AG04449 (cell line): ENCODE data around the gene FLT3.

Experiments
- CTCF ChIA-PET: fragments of 350-600 bp; formaldehyde crosslinking; extraction: SDS; loops from one replicate; lab custom pipeline; 2021; ENCODE audit warnings: antibody characterized with exemption; lab: Yijun Ruan, JAX
- POLR2A ChIA-PET: fragments of 400-600, 350-600 bp; formaldehyde crosslinking; extraction: SDS; loops from one replicate; lab custom pipeline; 2020; ENCODE audit warnings: antibody characterized with exemption, inconsistent platforms; lab: Yijun Ruan, JAX
- DNase-seq: peaks from one replicate; pipeline ENCODE4 v3.0.0-alpha.2; 2010; ENCODE audit warnings: low read depth, low spot score
- H3K4me3 ChIP-seq: 2 replicates; pipeline ENCODE4 v1.5.1; 2011; ENCODE audit warnings: low read depth, mild to moderate bottlenecking, control low read depth, low read length
- CTCF ChIP-seq: IDR thresholded peaks from one replicate; pipeline ENCODE4 v1.5.1; 2011; ENCODE audit warnings: mild to moderate bottlenecking, moderate library complexity, low read length, control low read depth, inconsistent platforms; ENCODE audit not compliant: insufficient read depth; ENCODE audit errors: missing control alignments

FLT3 gene

GRCh38 chr13:28031896-28032288, 68.5 kb downstream of the FLT3 start:
- no peak for DNase-seq
- no peak for TF ChIP-seq CTCF
- no peak overlapping the region for H3K4me3 ChIP-seq
- ChIA-PET CTCF (interaction anchor here (1.2 kb wide), 1 partner anchor 13 kb away, joined by 4 read pairs; no protein-coding TSS in a partner anchor), POLR2A (no interaction called here)

GRCh38 chr13:28031220-28031895, 69.0 kb downstream of the FLT3 start:
- no peak for TF ChIP-seq CTCF
- ChIA-PET CTCF (interaction anchor here (1.2 kb wide), 1 partner anchor 14 kb away, joined by 4 read pairs; no protein-coding TSS in a partner anchor), POLR2A (no interaction called here)
- no peak overlapping the region for H3K4me3 ChIP-seq
- DNase-seq: no peak

GRCh38 chr13:28027607-28028364, 72.6 kb downstream of the FLT3 start:
- H3K4me3 ChIP-seq: no peak overlapping the region
- POLR2A ChIA-PET: no interaction called here
- no peak for DNase-seq
- CTCF ChIA-PET: interaction anchor here (0.6 kb wide), 1 partner anchor 15 kb away, joined by 3 read pairs; no protein-coding TSS in a partner anchor
- no peak for TF ChIP-seq CTCF

GRCh38 chr13:28027071-28027470, 73.3 kb downstream of the FLT3 start:
- no peak for DNase-seq
- no peak for TF ChIP-seq CTCF
- ChIA-PET CTCF (no interaction called here), POLR2A (no interaction called here)
- H3K4me3 ChIP-seq: no peak overlapping the region

GRCh38 chr13:28026508-28026907, 73.9 kb downstream of the FLT3 start:
- H3K4me3 ChIP-seq: no peak overlapping the region
- ChIA-PET CTCF (no interaction called here), POLR2A (no interaction called here)
- no peak for DNase-seq
- TF ChIP-seq CTCF: no peak

GRCh38 chr13:28022848-28023518, 77.4 kb downstream of the FLT3 start:
- no peak overlapping the region for H3K4me3 ChIP-seq
- no peak for DNase-seq
- ChIA-PET POLR2A (no interaction called here), CTCF (no interaction called here)
- TF ChIP-seq CTCF: no peak
